Esophagus muscularis mucosa (tissue), 3 donors: Measurements from ENCODE around the gene RGSL1.

ENCODE experiments used
- CTCF ChIP-seq, 3 experiments: fragments of 200-600 bp in 2 of 3; fragments of 450-650 bp in 1 of 3; sonication (generic) in 2 of 3; IDR thresholded peaks; one replicate each; pipeline ENCODE4 v1.5.1; 2017 to 2019; ENCODE audit warnings: antibody characterized with exemption in 3 of 3, mild to moderate bottlenecking in 2 of 3, moderate library complexity in 1 of 3
- POLR2AphosphoS5 ChIP-seq, 2 donors: sonication (generic); formaldehyde crosslinking; IDR thresholded peaks; one replicate each; pipeline ENCODE4 v1.6.1; 2017; ENCODE audit warnings: antibody characterized with exemption in 2 of 2

DNA sequence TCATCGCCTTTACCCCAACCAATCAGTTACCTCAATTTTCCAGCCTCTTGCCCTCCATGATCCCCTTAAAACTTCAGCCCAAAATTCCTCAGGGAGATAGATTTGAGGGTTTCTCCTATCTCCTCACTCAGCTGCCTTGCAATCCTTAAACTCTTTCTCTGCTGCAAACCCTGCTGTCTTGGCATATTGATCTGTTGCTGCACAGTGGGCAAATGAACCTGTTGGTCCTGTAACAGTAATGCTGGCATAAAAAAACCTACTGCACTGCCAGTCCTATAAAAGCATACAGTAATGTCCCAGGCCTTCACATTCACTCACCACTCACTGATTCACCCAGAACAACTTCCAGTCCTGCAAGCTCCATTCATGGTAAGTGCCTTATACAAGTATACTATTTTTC lies 44.4 kb upstream of the RGSL1 start:
- TF ChIP-seq POLR2AphosphoS5 (IDR thresholded peaks at IDR 0.05) (no peak), CTCF (IDR thresholded peaks at IDR 0.05) (no peak)
